HEK293T (cell line): ENCODE measurements around the gene MZB1.

Experiments used
- CTCF ChIA-PET: fragments of 350-600 bp; formaldehyde crosslinking; extraction: SDS; loops from one replicate; lab custom pipeline; 2021; ENCODE audit warnings: antibody characterized with exemption, inconsistent platforms; lab: Yijun Ruan, JAX
- POLR2A ChIA-PET: fragments of 350-600 bp; formaldehyde crosslinking; extraction: SDS; loops from one replicate; lab custom pipeline; 2020; ENCODE audit warnings: antibody characterized with exemption, inconsistent platforms; lab: Yijun Ruan, JAX
- DNase-seq: peaks from one replicate; pipeline ENCODE4 v3.0.0; 2012; ENCODE audit warnings: mixed read lengths; ENCODE audit errors: extremely low spot score
- ARNT ChIP-seq: fragments of 450-650 bp; IDR thresholded peaks from 2 replicates; pipeline ENCODE4 v1.6.1; 2017; ENCODE audit warnings: mild to moderate bottlenecking
- BHLHE40 ChIP-seq: fragments of 450-650 bp; IDR thresholded peaks from 2 replicates; pipeline ENCODE4 v1.6.1; 2016; ENCODE audit warnings: mild to moderate bottlenecking, moderate library complexity, borderline replicate concordance
- CTBP1 ChIP-seq: fragments of 450-650 bp; IDR thresholded peaks from 2 replicates; pipeline ENCODE4 v1.6.1; 2016; ENCODE audit warnings: borderline replicate concordance
- ELF4 ChIP-seq: fragments of 450-650 bp; IDR thresholded peaks from 2 replicates; pipeline ENCODE4 v1.6.1; 2017; ENCODE audit warnings: antibody characterized with exemption
- FOXA1 ChIP-seq: fragments of 450-650 bp; IDR thresholded peaks from 2 replicates; pipeline ENCODE4 v1.6.1; 2016; ENCODE audit warnings: mild to moderate bottlenecking
- FOXK2 ChIP-seq: fragments of 450-650 bp; IDR thresholded peaks from 2 replicates; pipeline ENCODE4 v1.6.1; 2016; ENCODE audit warnings: mild to moderate bottlenecking
- FOXM1 ChIP-seq: fragments of 450-650 bp; IDR thresholded peaks from 2 replicates; pipeline ENCODE4 v1.6.1; 2017; ENCODE audit warnings: mild to moderate bottlenecking, borderline replicate concordance
- HDGF ChIP-seq: fragments of 450-650 bp; IDR thresholded peaks from 2 replicates; pipeline ENCODE4 v1.6.1; 2017; ENCODE audit warnings: antibody characterized with exemption, borderline replicate concordance
- L3MBTL2 ChIP-seq: fragments of 450-650 bp; conservative IDR thresholded peaks from 2 replicates; pipeline ENCODE4 v1.6.1; 2016; ENCODE audit warnings: mild to moderate bottlenecking
- LEF1 ChIP-seq: fragments of 450-650 bp; IDR thresholded peaks from 2 replicates; pipeline ENCODE4 v1.6.1; 2017; ENCODE audit warnings: mild to moderate bottlenecking, borderline replicate concordance
- NFRKB ChIP-seq: fragments of 450-650 bp; IDR thresholded peaks from 2 replicates; pipeline ENCODE4 v1.6.1; 2016; ENCODE audit warnings: mild to moderate bottlenecking, moderate library complexity
- SP1 ChIP-seq: fragments of 450-650 bp; IDR thresholded peaks from 2 replicates; pipeline ENCODE4 v1.6.1; 2017
- SUZ12 ChIP-seq: fragments of 450-650 bp; IDR thresholded peaks from 2 replicates; pipeline ENCODE4 v1.6.1; 2016; ENCODE audit warnings: mild to moderate bottlenecking
- TARDBP ChIP-seq: fragments of 450-650 bp; IDR thresholded peaks from 2 replicates; pipeline ENCODE4 v1.6.1; 2016
- ZNF384 ChIP-seq: fragments of 450-650 bp; IDR thresholded peaks from 2 replicates; pipeline ENCODE4 v1.6.1; 2016
- TF ChIP-seq, protein P1 (sequence below): fragments of 450-650 bp; IDR thresholded peaks from 2 replicates; pipeline ENCODE4 v1.6.1; 2016

MZB1 gene

DNA sequence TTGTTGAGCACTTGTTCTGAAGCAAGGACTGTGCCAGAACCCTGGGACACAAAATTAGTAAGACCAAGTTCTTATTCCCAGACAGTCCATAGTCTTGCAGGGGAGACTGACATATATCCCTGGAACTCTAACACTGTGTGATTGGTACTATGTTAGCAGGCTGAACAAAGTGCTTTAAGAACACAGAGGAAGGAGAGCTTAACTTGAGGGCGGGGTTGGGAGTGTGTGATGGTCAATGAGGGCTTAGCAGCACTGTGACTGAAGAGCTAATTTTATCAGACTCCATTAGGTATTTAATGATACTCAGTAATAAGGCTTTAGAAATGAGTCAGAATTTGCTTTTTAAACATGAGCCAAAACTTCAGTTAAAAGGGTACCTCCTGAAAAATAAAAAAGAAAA, 29.1 kb upstream of the MZB1 start:
- TF ChIP-seq L3MBTL2: no peak
- no peak for TF ChIP-seq FOXM1
- no peak for TF ChIP-seq ZNF384
- no peak for TF ChIP-seq NFRKB
- no peak for TF ChIP-seq FOXA1
- no peak for TF ChIP-seq CTBP1
- TF ChIP-seq, protein P1, sequence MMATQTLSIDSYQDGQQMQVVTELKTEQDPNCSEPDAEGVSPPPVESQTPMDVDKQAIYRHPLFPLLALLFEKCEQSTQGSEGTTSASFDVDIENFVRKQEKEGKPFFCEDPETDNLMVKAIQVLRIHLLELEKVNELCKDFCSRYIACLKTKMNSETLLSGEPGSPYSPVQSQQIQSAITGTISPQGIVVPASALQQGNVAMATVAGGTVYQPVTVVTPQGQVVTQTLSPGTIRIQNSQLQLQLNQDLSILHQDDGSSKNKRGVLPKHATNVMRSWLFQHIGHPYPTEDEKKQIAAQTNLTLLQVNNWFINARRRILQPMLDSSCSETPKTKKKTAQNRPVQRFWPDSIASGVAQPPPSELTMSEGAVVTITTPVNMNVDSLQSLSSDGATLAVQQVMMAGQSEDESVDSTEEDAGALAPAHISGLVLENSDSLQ: no peak
- TF ChIP-seq TARDBP: no peak
- no peak for TF ChIP-seq ELF4
- no peak for TF ChIP-seq SUZ12
- no peak for TF ChIP-seq HDGF
- TF ChIP-seq SP1: no peak
- no peak for TF ChIP-seq BHLHE40
- no peak for TF ChIP-seq ARNT
- POLR2A ChIA-PET: no interaction called here
- no peak for DNase-seq
- CTCF ChIA-PET: interaction anchor here (6.6 kb wide), 1 partner anchor 95 kb away, joined by 71 read pairs; no protein-coding TSS in a partner anchor

DNA sequence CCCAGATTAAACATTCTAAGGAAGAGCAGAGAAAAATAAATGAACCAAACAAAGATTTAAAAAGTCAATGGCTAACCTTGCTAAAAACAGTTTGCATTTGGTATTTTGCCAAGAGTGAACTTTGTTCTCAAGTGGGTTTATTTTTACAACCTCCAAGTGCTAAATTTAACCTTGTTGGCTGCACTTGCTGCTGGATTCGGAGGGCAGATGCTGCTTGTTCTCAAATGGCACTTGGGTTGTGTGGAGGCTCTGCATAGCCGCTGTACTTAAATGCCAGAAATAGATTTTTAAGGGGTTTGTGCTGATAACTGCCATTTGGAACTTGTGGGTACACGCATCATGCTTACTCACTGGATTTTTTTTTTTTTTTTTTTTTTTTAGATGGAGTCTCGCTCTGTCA, 27.5 kb upstream of the MZB1 start:
- no peak for DNase-seq
- no peak for TF ChIP-seq TARDBP
- no peak for TF ChIP-seq FOXK2
- TF ChIP-seq BHLHE40: no peak
- no peak for TF ChIP-seq SP1
- TF ChIP-seq HDGF: no peak
- no peak for TF ChIP-seq ELF4
- TF ChIP-seq ARNT: no peak
- POLR2A ChIA-PET: no interaction called here
- CTCF ChIA-PET: no interaction called here

DNA sequence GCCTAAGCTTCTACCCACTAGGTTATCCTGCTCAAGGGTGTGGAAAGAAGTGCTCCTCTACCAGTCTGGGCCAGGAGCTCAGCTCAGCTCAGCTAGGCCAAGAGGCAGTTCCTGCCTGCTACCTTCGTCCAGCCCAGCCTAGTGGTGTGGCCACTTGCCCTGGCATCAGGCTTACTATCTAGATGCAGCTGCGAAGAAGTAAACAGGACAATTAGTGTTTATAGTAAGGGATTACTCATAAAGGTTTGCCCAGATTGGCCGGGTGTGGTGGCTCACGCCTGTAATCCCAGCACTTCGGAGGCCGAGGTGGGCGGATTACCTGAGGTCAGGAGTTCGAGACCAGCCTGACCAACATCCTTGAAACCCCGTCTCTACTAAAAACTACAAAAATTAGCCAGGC, 26.9 kb upstream of the MZB1 start:
- TF ChIP-seq FOXK2 (no peak), FOXM1 (no peak), CTBP1 (no peak), ARNT (no peak), ZNF384 (no peak), SP1 (no peak)
- CTCF ChIA-PET: no interaction called here
- POLR2A ChIA-PET: no interaction called here
- DNase-seq: no peak

DNA sequence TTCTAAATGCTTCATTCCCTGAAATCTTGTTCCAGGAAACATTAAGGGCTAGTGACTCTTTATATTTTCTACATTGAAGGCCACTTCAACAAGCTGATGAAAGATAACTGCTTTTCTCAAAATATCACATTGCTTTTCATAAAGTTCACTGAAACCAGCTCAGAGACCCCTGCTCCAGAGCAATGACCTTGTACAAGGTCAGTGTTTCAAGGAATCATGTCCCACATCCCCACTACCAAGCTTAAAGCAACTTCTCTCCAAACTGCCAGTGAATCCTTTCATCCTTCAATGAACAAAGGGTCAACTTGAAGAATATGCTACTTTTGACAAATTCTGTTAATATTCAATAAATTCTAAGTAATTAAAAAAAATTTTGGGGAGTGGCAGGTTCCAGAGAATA, 26.2 kb upstream of the MZB1 start:
- no peak for DNase-seq
- TF ChIP-seq ZNF384 (no peak), LEF1 (no peak), SUZ12 (no peak), CTBP1 (no peak), BHLHE40 (no peak), ARNT (no peak)
- TF ChIP-seq, protein P1: no peak
- ChIA-PET CTCF (no interaction called here), POLR2A (no interaction called here)

DNA sequence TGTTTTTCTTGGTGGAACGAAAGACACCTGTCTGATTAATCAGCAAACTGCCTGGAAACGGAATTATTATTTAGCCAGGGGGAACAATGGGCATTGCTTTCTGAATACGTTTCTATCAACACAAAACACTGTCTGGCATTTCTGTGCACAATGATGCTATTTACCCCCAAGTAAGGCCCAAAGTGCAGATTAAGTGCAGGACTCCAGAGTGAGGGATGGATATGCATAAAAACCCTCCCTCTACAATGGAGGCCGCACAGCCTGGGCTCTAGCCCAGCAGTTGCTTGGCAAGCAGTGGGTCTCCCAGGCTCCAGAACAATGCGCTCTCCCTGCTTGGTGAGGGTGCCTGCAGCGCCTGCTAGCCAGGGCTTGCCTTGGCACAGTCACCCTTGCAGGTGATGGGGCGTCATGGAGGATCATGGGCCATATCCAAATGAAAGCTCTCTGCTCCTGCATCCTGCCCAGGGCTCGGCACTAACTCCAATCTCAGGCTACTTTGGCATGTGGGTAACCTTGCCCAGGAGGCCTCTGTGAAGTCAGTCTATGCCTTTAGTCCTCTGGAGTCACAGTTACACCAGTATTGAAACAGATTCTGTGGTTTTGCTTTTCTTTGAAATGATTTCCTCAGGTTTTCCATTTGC, 25.6 kb upstream of the MZB1 start:
- ChIA-PET POLR2A (no interaction called here), CTCF (no interaction called here)
- DNase-seq: no peak
- TF ChIP-seq BHLHE40 (no peak), FOXK2 (no peak), NFRKB (no peak), FOXA1 (no peak), FOXM1 (no peak), SP1 (no peak), CTBP1 (no peak)
- TF ChIP-seq, protein P1: no peak

DNA sequence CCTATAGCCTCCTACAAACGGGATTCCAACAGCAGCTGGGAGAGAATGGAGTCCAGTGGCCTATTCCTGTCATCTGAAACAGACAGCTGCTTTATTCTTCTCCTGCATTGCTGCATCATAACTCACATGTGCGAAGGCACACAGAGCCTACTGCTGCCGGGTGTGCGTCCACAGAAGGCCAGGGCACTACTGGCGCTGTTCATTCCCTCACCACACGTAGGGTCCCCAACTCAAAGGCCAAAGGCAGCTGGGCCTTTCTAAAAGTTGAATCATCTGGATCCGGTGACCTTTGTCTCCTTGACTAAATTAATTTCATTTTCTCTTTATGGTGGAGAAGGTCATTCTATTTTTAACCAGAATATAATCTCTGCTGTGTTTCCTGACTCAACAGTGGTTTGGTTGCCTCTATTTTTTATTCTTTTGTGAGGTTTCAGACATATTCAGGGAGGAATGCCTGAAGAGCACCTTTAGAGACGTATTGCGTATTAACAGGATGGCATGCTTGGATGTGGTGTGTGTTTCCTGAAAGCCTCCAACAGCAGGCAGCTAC, 24.9 kb upstream of the MZB1 start:
- ChIA-PET POLR2A (interaction anchor here (1.4 kb wide), 1 partner anchor 25 kb away, joined by 4 read pairs; the partner anchor contains the start of gene DNAJC18), CTCF (interaction anchor here (0.8 to 1.2 kb wide), 2 partner anchors 99 to 110 kb away, joined by 3 to 4 read pairs; no protein-coding TSS in a partner anchor)
- TF ChIP-seq SP1 (no peak), CTBP1 (no peak), ZNF384 (no peak), L3MBTL2 (no peak), TARDBP (no peak), BHLHE40 (no peak), LEF1 (no peak), HDGF (no peak), FOXK2 (no peak), ELF4 (no peak), FOXM1 (no peak), FOXA1 (no peak), ARNT (no peak)
- TF ChIP-seq, protein P1: no peak
- DNase-seq: no peak
